Stomach (tissue), 9 donors: ENCODE measurements around the gene TCEANC2. TPM values are rescaled to one million over a fixed set of nuclear protein-coding genes. Genes with fewer than 3 reads are reported as not detected.
A peak's percentile ranks its signal among the peaks of the same experiment; 100 is the strongest.

Source experiments
- DNase-seq, 2 donors: peaks; one replicate each; pipeline versions ENCODE4 v3.0.0 to v3.0.0-alpha.2; 2013 to 2019
- H3K27ac ChIP-seq, 5 donors: fragments of 200-600 bp in 4 of 5; sonication (generic) in 4 of 5; one replicate each; pipeline ENCODE4 v1.5.1; 2013 to 2019; ENCODE audit warnings: mild to moderate bottlenecking in 1 of 5, moderate library complexity in 1 of 5
- H3K27me3 ChIP-seq, 3 donors: fragments of 200-600 bp; sonication (generic); one replicate each; pipeline ENCODE4 v1.5.1; 2017 to 2019; ENCODE audit warnings: mixed run types in 1 of 3
- H3K36me3 ChIP-seq, 4 donors: fragments of 200-600 bp; sonication (generic); 1 replicate in 3 of 4; 2 replicates in 1 of 4; pipeline ENCODE4 v1.5.1; 2016 to 2019
- H3K4me1 ChIP-seq, 4 donors: fragments of 200-600 bp; sonication (generic); one replicate each; pipeline ENCODE4 v1.5.1; 2016 to 2019
- H3K4me3 ChIP-seq, 4 donors: fragments of 200-600 bp; sonication (generic) in 3 of 4; one replicate each; pipeline ENCODE4 v1.5.1; 2016 to 2019; ENCODE audit warnings: mild to moderate bottlenecking in 1 of 4
- H3K9me3 ChIP-seq, 4 donors: fragments of 200-600 bp; sonication (generic); one replicate each; pipeline ENCODE4 v1.5.1; 2016 to 2019
- CTCF ChIP-seq, 7 experiments: fragments of 450-650 bp in 4 of 7; fragments of 200-600 bp in 3 of 7; sonication (generic) in 3 of 7; IDR thresholded peaks; one replicate each; pipeline ENCODE4 v1.5.1; 2016 to 2019; ENCODE audit warnings: antibody characterized with exemption in 7 of 7, control low read depth in 2 of 7, mild to moderate bottlenecking in 1 of 7
- EP300 ChIP-seq: sonication (generic); formaldehyde crosslinking; IDR thresholded peaks from one replicate; pipeline ENCODE4 v1.6.1; 2017; ENCODE audit warnings: antibody characterized with exemption
- POLR2A ChIP-seq, 4 donors: fragments of 450-650 bp; IDR thresholded peaks; one replicate each; pipeline ENCODE4 v1.6.1; 2016; ENCODE audit warnings: antibody characterized with exemption in 4 of 4, control low read depth in 2 of 4, mild to moderate bottlenecking in 1 of 4, moderate library complexity in 1 of 4
- POLR2AphosphoS5 ChIP-seq, 3 donors: sonication (generic); formaldehyde crosslinking; IDR thresholded peaks; one replicate each; pipeline ENCODE4 v1.6.1; 2016; ENCODE audit warnings: antibody characterized with exemption in 3 of 3
- WGBS, 5 donors: extraction: QIAGEN DNeasy Blood & Tissue Kit in 3 of 5; methylation state at CpG; one replicate each; pipeline versions ENCODE4 v1.1.5 to v1.1.7; 2013 to 2018; 5-methylcytosine and 5-hydroxymethylcytosine counted together
- intact Hi-C: fragments of 100-400 bp; cut with DNase I; formaldehyde crosslinking; loops from one replicate; pipeline ENCODE4 v1.15.1; 2023; ENCODE audit warnings: low total_unique reads
- polyA plus RNA-seq, 3 donors: library from polyadenylated mRNA; stranded (reverse); fragments of 200-250 nt; gene quantifications; one replicate each; pipeline ENCODE4 v1.2.3, GENCODE V29; 2013
- total RNA-seq, 5 donors: library from RNA; depleted of rRNA; stranded (reverse); fragments of >200 nt; gene quantifications; one replicate each; pipeline versions ENCODE4 v1.1.0 to v1.2.3, GENCODE V29; 2014 to 2016
- donor health status: healthy with polysubstance abuse.
- donor health status: Bipolar disorder and iron deficiency.
- donor health status: healthy.

Gene TCEANC2
- total and polyA plus RNA-seq, 8 donors = 1.8 to 8.8 (median 2.4) TPM

DNA sequence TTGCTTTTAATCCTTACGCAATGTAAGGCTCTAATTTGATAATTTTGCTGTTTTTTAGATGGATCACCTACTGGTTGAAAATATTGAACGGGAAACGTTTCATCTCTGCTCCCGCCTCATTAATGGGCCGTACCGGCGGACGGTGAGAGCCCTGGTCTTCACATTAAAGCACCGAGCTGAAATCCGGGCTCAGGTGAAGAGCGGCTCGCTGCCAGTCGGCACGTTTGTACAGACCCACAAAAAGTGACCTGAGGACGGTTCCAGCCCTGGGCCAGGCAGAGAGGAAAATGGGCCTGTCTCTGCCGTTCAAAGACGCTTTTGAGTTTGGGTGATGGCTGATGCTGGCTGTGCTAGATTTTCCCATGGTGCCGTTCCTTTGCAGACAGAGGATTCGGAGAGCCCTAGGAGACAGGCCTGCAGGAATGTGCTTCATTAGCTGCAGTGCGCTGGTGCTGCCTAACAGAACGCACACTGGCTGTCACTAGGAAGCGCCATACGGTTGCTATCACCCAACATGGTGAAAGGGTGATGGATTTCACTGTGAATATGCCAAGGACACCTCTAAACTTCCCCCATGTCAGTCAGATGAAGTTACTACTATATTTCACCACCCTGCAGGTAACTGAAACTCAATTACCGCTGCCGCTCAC is 42.9 kb downstream of the TCEANC2 start:
- Histone ChIP-seq H3K36me3 (peaks cover 0 to 24% (median 15%) of the 10 kb centered on the region in 4 donors), H3K9me3 (no peaks in the 10 kb centered on the region), H3K27me3 (no peaks in the 10 kb centered on the region), H3K4me3 (no peak overlapping the region), H3K27ac (peak overlapping the region in 4 of 5 donors; percentile 70 to 87 (median 82)), H3K4me1 (peaks cover 16 to 56% (median 23%) of the 10 kb centered on the region in 4 donors)
- no peak for DNase-seq
- TF ChIP-seq POLR2AphosphoS5 (IDR thresholded peaks at IDR 0.05) (no peak), CTCF (IDR thresholded peaks at IDR 0.05) (no peak), POLR2A (IDR thresholded peaks at IDR 0.05) (no peak), EP300 (no peak)
- intact Hi-C loops = no loop called here
- 77 to 87% (median 86%) methylated on average over 25 of the region's 25 CpGs for WGBS, 5 donors

- no peaks in the 10 kb centered on the region for H3K27me3 ChIP-seq
- no peak for DNase-seq
- WGBS, 5 donors = 80 to 85% (median 81%) methylated on average over 7 of the region's 7 CpGs
These were observed 43.5 kb downstream of the TCEANC2 start for GRCh38 chr1:54096877-54097240.

GRCh38 chr1:54099061-54099610 is 45.7 kb downstream of the TCEANC2 start:
- WGBS, 5 donors = 67 to 88% (median 80%) methylated on average over 6 of the region's 6 CpGs
- no peak overlapping the region for H3K4me3 ChIP-seq
- intact Hi-C loops = no loop called here

More at GRCh38 chr1:54096877-54097240, 43.5 kb downstream of the TCEANC2 start:
- Histone ChIP-seq H3K27ac (no peak overlapping the region), H3K9me3 (no peaks in the 10 kb centered on the region), H3K4me1 (peaks cover 16 to 56% (median 23%) of the 10 kb centered on the region in 4 donors), H3K4me3 (no peak overlapping the region), H3K36me3 (peaks cover 0 to 29% (median 16%) of the 10 kb centered on the region in 4 donors)
- intact Hi-C loops = no loop called here
- TF ChIP-seq POLR2AphosphoS5 (IDR thresholded peaks at IDR 0.05) (no peak), EP300 (no peak), POLR2A (IDR thresholded peaks at IDR 0.05) (no peak), CTCF (IDR thresholded peaks at IDR 0.05) (no peak)

GRCh38 chr1:54100500-54100899 is 47.1 kb downstream of the TCEANC2 start:
- H3K9me3 ChIP-seq = no peaks in the 10 kb centered on the region
- TF ChIP-seq POLR2AphosphoS5 (IDR thresholded peaks at IDR 0.05) = no peak
- no peak for TF ChIP-seq CTCF (IDR thresholded peaks at IDR 0.05)
- TF ChIP-seq POLR2A (IDR thresholded peaks at IDR 0.05) = no peak
- no peak for TF ChIP-seq EP300
- DNase-seq = no peak
- intact Hi-C loops = no loop called here
- WGBS, 5 donors = 38 to 71% (median 53%) methylated on average over 2 of the region's 2 CpGs
- no peak overlapping the region for H3K4me3 ChIP-seq
- H3K4me1 ChIP-seq = peaks cover 0 to 29% (median 9%) of the 10 kb centered on the region in 4 donors
- H3K36me3 ChIP-seq = peaks cover 0 to 43% (median 19%) of the 10 kb centered on the region in 4 donors
- H3K27ac ChIP-seq = no peak overlapping the region
- H3K27me3 ChIP-seq = no peaks in the 10 kb centered on the region

More at GRCh38 chr1:54099061-54099610, 45.7 kb downstream of the TCEANC2 start:
- Histone ChIP-seq H3K9me3 (no peaks in the 10 kb centered on the region), H3K27me3 (no peaks in the 10 kb centered on the region), H3K4me1 (peaks cover 7 to 40% (median 19%) of the 10 kb centered on the region in 4 donors), H3K27ac (no peak overlapping the region), H3K36me3 (peaks cover 0 to 43% (median 19%) of the 10 kb centered on the region in 4 donors)
- no peak for TF ChIP-seq POLR2AphosphoS5 (IDR thresholded peaks at IDR 0.05)
- no peak for TF ChIP-seq CTCF (IDR thresholded peaks at IDR 0.05)
- no peak for TF ChIP-seq POLR2A (IDR thresholded peaks at IDR 0.05)
- TF ChIP-seq EP300 = no peak
- DNase-seq = no peak
